ENCODE results near the gene ZNF554. TPM values are rescaled to one million over a fixed set of nuclear protein-coding genes. Genes with fewer than 3 reads are reported as not detected.

Gene ZNF554
- total and polyA plus RNA-seq, 2 of the 8 experiments (the other 6 are each of a cell fraction or from before 2014, with no cell fraction given) = 1.8 to 5.7 TPM

DNA sequence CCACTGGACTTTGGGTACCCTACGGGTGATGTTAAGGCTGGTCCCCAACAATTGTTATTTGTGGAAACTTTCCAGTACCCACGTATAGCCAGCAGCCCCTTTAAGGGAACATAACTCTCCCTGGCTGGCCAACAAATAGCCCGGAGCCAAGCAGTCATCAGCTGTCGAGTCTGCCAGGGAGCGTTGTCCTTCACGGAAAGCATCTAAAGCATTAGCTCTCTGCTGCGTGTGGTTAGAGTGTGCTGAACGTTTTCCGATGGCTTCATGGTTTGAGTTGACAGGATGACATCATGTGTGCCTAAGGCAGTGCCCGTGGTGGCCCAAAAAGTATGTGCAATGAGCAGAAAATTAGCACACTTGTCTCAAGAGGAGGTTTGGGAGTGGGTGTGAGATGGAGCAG lies 44.1 kb downstream of the ZNF554 start:
- H3K4me1 ChIP-seq (replicated peaks in 1 of 4; ENCODE audit: control insufficient read depth in 3 of 4, insufficient read depth in 4 of 4, low read length in 3 of 4) = no peaks in the 10 kb centered on the region
- H4K91ac ChIP-seq (replicated peaks; ENCODE audit: insufficient read length, low read length) = no peak overlapping the region
- CTCF ChIA-PET (ENCODE audit: partially characterized antibody) = interaction anchor here (1.4 kb wide), 1 partner anchor 262 kb away, joined by 3 read pairs; no protein-coding TSS in a partner anchor
- H3K4me3 ChIP-seq (ENCODE audit: extremely low read depth in 1 of 4, insufficient read depth in 2 of 4, low read depth in 3 of 4, low read length in 4 of 4) = no peak overlapping the region
- H2BK5ac ChIP-seq (ENCODE audit: low read depth, low read length) = no peak overlapping the region
- H3K23ac ChIP-seq (ENCODE audit: insufficient read length) = no peak overlapping the region
- H3K27me3 ChIP-seq (replicated peaks in 1 of 4; ENCODE audit: control insufficient read depth in 3 of 4, extremely low read depth in 1 of 4, insufficient read depth in 3 of 4, low read length in 3 of 4) = no peaks in the 10 kb centered on the region
- H3K27ac ChIP-seq (ENCODE audit: low read depth, low read length) = no peak overlapping the region
- no peaks in the 10 kb centered on the region for H4K20me1 ChIP-seq (replicated peaks in 1 of 2; ENCODE audit: control insufficient read depth in 1 of 2, insufficient read depth in 2 of 2, low read length in 2 of 2)
- H4K5ac ChIP-seq (ENCODE audit: insufficient read length, low read depth, low read length) = no peak overlapping the region
- H2BK12ac ChIP-seq (ENCODE audit: low read depth, low read length) = no peak overlapping the region
- no peak overlapping the region for H3K9ac ChIP-seq (replicated peaks in 1 of 4; ENCODE audit: extremely low read depth in 1 of 4, low read depth in 3 of 4, low read length in 3 of 4)
- no peak overlapping the region for H3K18ac ChIP-seq (ENCODE audit: extremely low read depth, low read length)
- no peak overlapping the region for H2AFZ ChIP-seq (ENCODE audit: low read length)
- no peak overlapping the region for H2BK20ac ChIP-seq (ENCODE audit: low read length)
- no peaks in the 10 kb centered on the region for H3K79me2 ChIP-seq (ENCODE audit: control insufficient read depth in 1 of 2, insufficient read depth in 2 of 2, low read length in 2 of 2)
- H3K4me2 ChIP-seq (ENCODE audit: insufficient read depth in 1 of 2, low read depth in 2 of 2, low read length in 2 of 2) = no peak overlapping the region
- peaks cover 38 to 78% of the 10 kb centered on the region in 2 experiments for H3K9me3 ChIP-seq (ENCODE audit: insufficient read depth in 2 of 2, low read depth in 1 of 2, low read length in 1 of 2)
- no peaks in the 10 kb centered on the region for H3K36me3 ChIP-seq (ENCODE audit: control insufficient read depth in 2 of 4, insufficient read depth in 4 of 4, low read length in 3 of 4)
- H3K56ac ChIP-seq (replicated peaks; ENCODE audit: insufficient read length, low read depth, low read length) = no peak overlapping the region
- H4K8ac ChIP-seq (ENCODE audit: extremely low read depth, insufficient read depth, low read length) = no peak overlapping the region
- no peaks in the 10 kb centered on the region for H3K23me2 ChIP-seq (ENCODE audit: low read depth, low read length)
- POLR2A ChIA-PET (ENCODE audit: partially characterized antibody) = no interaction called here
- no peak for TF ChIP-seq CHD2 (IDR thresholded peaks at IDR 0.05; ENCODE audit: low read length)
- no peak for TF ChIP-seq MAX (IDR thresholded peaks at IDR 0.05)
- no peak for TF ChIP-seq SP2 (IDR thresholded peaks at IDR 0.05; ENCODE audit: low read length)
- no peak for TF ChIP-seq RFX5 (IDR thresholded peaks at IDR 0.05; ENCODE audit: borderline replicate concordance, low read depth, low read length)
- no peak for TF ChIP-seq CTBP2 (IDR thresholded peaks at IDR 0.05; ENCODE audit: borderline replicate concordance, insufficient read depth, insufficient read length, low read length)
- TF ChIP-seq SIX5 (IDR thresholded peaks at IDR 0.05; ENCODE audit: low read depth, low read length) = no peak
- no peak for TF ChIP-seq RXRA (IDR thresholded peaks at IDR 0.05; ENCODE audit: insufficient read depth, low read depth, low read length)
- no peak for TF ChIP-seq POLR2A (IDR thresholded peaks at IDR 0.05; ENCODE audit: control extremely low read depth in 1 of 2, low read depth in 2 of 2, low read length in 2 of 2)
- TF ChIP-seq SIN3A (conservative IDR thresholded peaks at IDR 0.05 in 1 of 2, IDR thresholded peaks at IDR 0.05 in 1 of 2; ENCODE audit: low read depth in 1 of 2, low read length in 2 of 2) = no peak
- no peak for TF ChIP-seq CREB1 (IDR thresholded peaks at IDR 0.05)
- TF ChIP-seq KDM4A (IDR thresholded peaks at IDR 0.05; ENCODE audit: low read depth, low read length, severe bottlenecking) = no peak
- no peak for TF ChIP-seq POLR2AphosphoS5 (IDR thresholded peaks at IDR 0.05; ENCODE audit: low read depth, low read length)
- no peak overlapping the region for H2BK120ac ChIP-seq (replicated peaks; ENCODE audit: low read depth, low read length)
- no peak for FAIRE-seq
- WGBS, 2 experiments (ENCODE audit: extremely low coverage in 1 of 2, insufficient coverage in 1 of 2, insufficient read length in 1 of 2, insufficient replicate concordance in 2 of 2, low coverage in 1 of 2, low lambda C conversion rate in 2 of 2, missing lambda C conversion rate in 1 of 2) = 79% methylated on average over 10 of the region's 10 CpGs; no CpG with 5 or more reads in 1 of the 2 experiments
- H3K14ac ChIP-seq (ENCODE audit: insufficient read length) = no peak overlapping the region
- no peak overlapping the region for H2AK5ac ChIP-seq (ENCODE audit: low read depth, low read length)
- no peak overlapping the region for H2BK15ac ChIP-seq (ENCODE audit: low read length)
- H3K4ac ChIP-seq (replicated peaks; ENCODE audit: insufficient read length, low read depth, low read length) = no peak overlapping the region
- DNase-seq (ENCODE audit: low read depth in 1 of 2, low spot score in 2 of 2) = no peak
- no peaks in the 10 kb centered on the region for H3K79me1 ChIP-seq (ENCODE audit: low read depth, low read length)
